ENCODE measurements around the gene CPT2.
A peak's percentile ranks its signal among the peaks of the same experiment; 100 is the strongest.

CPT2 gene

DNA sequence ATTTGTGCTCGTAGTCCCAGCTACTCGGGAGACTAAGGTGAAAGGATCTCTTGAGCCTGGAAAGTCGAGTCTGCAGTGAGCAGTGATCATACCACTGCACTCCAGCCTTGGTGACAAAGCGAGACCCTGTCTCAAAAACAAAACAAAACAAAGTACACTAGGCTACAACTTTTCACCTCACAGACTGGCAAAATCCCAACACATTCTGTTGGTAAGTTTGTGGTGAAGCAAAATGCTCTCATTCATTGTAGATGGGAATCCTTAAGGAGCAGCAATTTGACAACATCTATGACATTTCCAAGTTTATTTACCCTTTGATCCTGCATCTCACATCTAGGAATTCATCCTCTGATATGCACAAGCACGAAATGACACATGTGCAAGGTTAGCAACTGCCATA is 34.0 kb upstream of the CPT2 start:
- H3K4me3 ChIP-seq (ENCODE audit: low read length in 2 of 2), result no peak overlapping the region
- no peaks in the 10 kb centered on the region for H3K4me1 ChIP-seq (ENCODE audit: control insufficient read depth in 2 of 2, insufficient read depth in 2 of 2, low read length in 2 of 2)
- no peaks in the 10 kb centered on the region for H3K36me3 ChIP-seq (ENCODE audit: control insufficient read depth in 2 of 2, insufficient read depth in 2 of 2, low read length in 2 of 2)
- H3K27ac ChIP-seq (ENCODE audit: low read depth in 2 of 2, low read length in 2 of 2), result no peak overlapping the region
- no peaks in the 10 kb centered on the region for H3K27me3 ChIP-seq (ENCODE audit: control insufficient read depth in 2 of 2, insufficient read depth in 2 of 2, low read length in 2 of 2)
- no peaks in the 10 kb centered on the region for H3K9me3 ChIP-seq (ENCODE audit: control insufficient read depth in 2 of 2, low read length in 2 of 2)
- no peak overlapping the region for H3K9ac ChIP-seq (ENCODE audit: low read depth in 1 of 2, low read length in 2 of 2)

DNA sequence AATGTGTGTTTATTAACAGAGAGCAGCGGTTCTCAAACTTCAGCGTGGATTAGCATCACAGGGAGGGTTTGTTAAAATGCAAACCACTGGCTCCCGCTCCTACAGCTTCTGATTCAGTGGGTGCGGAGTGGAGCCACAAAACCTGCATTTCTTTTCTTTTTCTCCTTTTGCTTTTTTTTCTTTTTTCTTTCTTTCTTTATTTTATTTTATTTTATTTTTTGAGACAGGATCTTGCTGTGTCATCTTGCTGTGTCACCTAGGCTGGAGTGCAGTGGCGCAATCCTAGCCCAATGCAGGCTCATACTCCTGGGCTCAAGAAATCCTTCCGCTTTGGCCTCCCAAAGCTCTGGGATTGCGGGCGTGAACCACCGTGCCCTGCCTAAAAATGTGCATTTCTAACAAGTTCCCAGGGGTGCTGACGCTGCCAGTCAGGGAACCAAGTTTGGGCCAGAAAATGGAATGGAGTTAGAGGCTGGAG is 33.3 kb upstream of the CPT2 start:
- H3K4me3 ChIP-seq (ENCODE audit: low read length in 2 of 2), result no peak overlapping the region
- H3K4me1 ChIP-seq (ENCODE audit: control insufficient read depth in 2 of 2, insufficient read depth in 2 of 2, low read length in 2 of 2), result no peaks in the 10 kb centered on the region
- H3K27ac ChIP-seq (ENCODE audit: low read depth in 2 of 2, low read length in 2 of 2), result no peak overlapping the region
- no peaks in the 10 kb centered on the region for H3K9me3 ChIP-seq (ENCODE audit: control insufficient read depth in 2 of 2, low read length in 2 of 2)
- no peaks in the 10 kb centered on the region for H3K36me3 ChIP-seq (ENCODE audit: control insufficient read depth in 2 of 2, insufficient read depth in 2 of 2, low read length in 2 of 2)
- H3K9ac ChIP-seq (ENCODE audit: low read depth in 1 of 2, low read length in 2 of 2), result no peak overlapping the region
- no peaks in the 10 kb centered on the region for H3K27me3 ChIP-seq (ENCODE audit: control insufficient read depth in 2 of 2, insufficient read depth in 2 of 2, low read length in 2 of 2)

DNA sequence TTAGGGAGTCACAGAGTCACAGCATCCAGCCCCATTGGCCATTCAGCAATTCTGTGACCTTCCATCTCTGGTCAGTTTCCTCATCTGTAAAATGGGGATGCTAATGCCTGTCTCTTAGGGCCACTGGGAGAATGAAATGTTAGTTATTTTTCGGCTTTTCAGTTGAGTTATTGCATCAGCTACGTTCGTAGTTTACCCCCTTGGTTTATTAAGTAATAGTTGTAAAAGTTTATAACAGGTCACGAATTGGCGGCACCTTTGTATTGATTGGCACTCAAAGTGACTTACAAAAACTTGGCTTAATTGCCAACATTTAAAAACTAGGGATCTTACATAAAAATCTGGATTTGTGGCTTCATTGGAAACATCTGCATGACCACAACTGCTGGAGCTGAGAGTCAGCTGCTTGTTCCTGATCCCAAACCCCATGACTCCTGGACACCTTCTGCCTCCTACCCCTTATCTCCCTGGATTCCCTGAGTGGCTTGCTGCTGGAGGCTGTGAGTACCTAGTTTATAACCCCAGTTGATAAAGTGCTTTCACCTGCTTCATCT is 31.1 kb upstream of the CPT2 start:
- no peaks in the 10 kb centered on the region for H3K27me3 ChIP-seq (ENCODE audit: control insufficient read depth in 2 of 2, insufficient read depth in 2 of 2, low read length in 2 of 2)
- no peaks in the 10 kb centered on the region for H3K9me3 ChIP-seq (ENCODE audit: control insufficient read depth in 2 of 2, low read length in 2 of 2)

GRCh38 chr1:53166366-53166765 is 30.3 kb upstream of the CPT2 start:
- H3K27me3 ChIP-seq (ENCODE audit: control insufficient read depth in 2 of 2, insufficient read depth in 2 of 2, low read length in 2 of 2), result no peaks in the 10 kb centered on the region
- H3K9me3 ChIP-seq (ENCODE audit: control insufficient read depth in 2 of 2, low read length in 2 of 2), result no peaks in the 10 kb centered on the region
- H3K27ac ChIP-seq (ENCODE audit: low read depth in 2 of 2, low read length in 2 of 2), result no peak overlapping the region
- no peak overlapping the region for H3K4me3 ChIP-seq (ENCODE audit: low read length in 2 of 2)
- no peaks in the 10 kb centered on the region for H3K36me3 ChIP-seq (ENCODE audit: control insufficient read depth in 2 of 2, insufficient read depth in 2 of 2, low read length in 2 of 2)
- H3K4me1 ChIP-seq (ENCODE audit: control insufficient read depth in 2 of 2, insufficient read depth in 2 of 2, low read length in 2 of 2), result no peaks in the 10 kb centered on the region
- H3K9ac ChIP-seq (ENCODE audit: low read depth in 1 of 2, low read length in 2 of 2), result no peak overlapping the region

More for the DNA sequence above, 31.1 kb upstream of the CPT2 start:
- Histone ChIP-seq H3K27ac (ENCODE audit: low read depth in 2 of 2, low read length in 2 of 2) (no peak overlapping the region), H3K4me1 (ENCODE audit: control insufficient read depth in 2 of 2, insufficient read depth in 2 of 2, low read length in 2 of 2) (no peaks in the 10 kb centered on the region), H3K4me3 (ENCODE audit: low read length in 2 of 2) (no peak overlapping the region), H3K36me3 (ENCODE audit: control insufficient read depth in 2 of 2, insufficient read depth in 2 of 2, low read length in 2 of 2) (no peaks in the 10 kb centered on the region), H3K9ac (ENCODE audit: low read depth in 1 of 2, low read length in 2 of 2) (no peak overlapping the region)

DNA sequence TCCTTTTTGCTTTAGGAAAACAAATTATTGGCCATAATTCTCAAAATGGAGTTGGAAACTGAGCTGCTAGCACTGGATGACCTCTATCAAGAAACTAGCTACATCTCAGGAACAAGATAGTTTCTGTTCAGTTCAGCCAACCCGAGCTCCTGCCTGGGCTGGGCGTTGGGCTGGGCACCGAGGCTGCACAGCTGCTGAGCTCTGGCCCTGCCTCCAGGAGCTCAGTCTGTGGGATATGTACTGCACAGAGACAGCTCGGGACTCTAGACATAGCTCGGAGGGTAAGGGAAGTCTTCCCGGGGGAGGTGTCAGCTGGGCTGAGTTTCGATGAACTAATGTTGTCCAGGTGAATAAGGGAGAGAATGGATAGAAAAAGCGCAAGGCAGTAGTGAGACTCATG is 29.7 kb upstream of the CPT2 start:
- no peak overlapping the region for H3K4me3 ChIP-seq (ENCODE audit: low read length in 2 of 2)
- no peaks in the 10 kb centered on the region for H3K36me3 ChIP-seq (ENCODE audit: control insufficient read depth in 2 of 2, insufficient read depth in 2 of 2, low read length in 2 of 2)
- H3K27me3 ChIP-seq (ENCODE audit: control insufficient read depth in 2 of 2, insufficient read depth in 2 of 2, low read length in 2 of 2), result no peaks in the 10 kb centered on the region
- no peak overlapping the region for H3K27ac ChIP-seq (ENCODE audit: low read depth in 2 of 2, low read length in 2 of 2)
- no peaks in the 10 kb centered on the region for H3K9me3 ChIP-seq (ENCODE audit: control insufficient read depth in 2 of 2, low read length in 2 of 2)
- no peak overlapping the region for H3K9ac ChIP-seq (ENCODE audit: low read depth in 1 of 2, low read length in 2 of 2)
- peaks cover 0 to under 1% of the 10 kb centered on the region in 2 donors for H3K4me1 ChIP-seq (ENCODE audit: control insufficient read depth in 2 of 2, insufficient read depth in 2 of 2, low read length in 2 of 2)

GRCh38 chr1:53172426-53173128 is 24.0 kb upstream of the CPT2 start:
- peak overlapping the region in 1 of 2 donors; percentile 61 for H3K27ac ChIP-seq (ENCODE audit: low read depth in 2 of 2, low read length in 2 of 2)
- peaks cover 14 to 24% of the 10 kb centered on the region in 2 donors for H3K4me1 ChIP-seq (ENCODE audit: control insufficient read depth in 2 of 2, insufficient read depth in 2 of 2, low read length in 2 of 2)
- H3K9ac ChIP-seq (ENCODE audit: low read depth in 1 of 2, low read length in 2 of 2), result no peak overlapping the region
- no peaks in the 10 kb centered on the region for H3K27me3 ChIP-seq (ENCODE audit: control insufficient read depth in 2 of 2, insufficient read depth in 2 of 2, low read length in 2 of 2)
- H3K4me3 ChIP-seq (ENCODE audit: low read length in 2 of 2), result no peak overlapping the region
- no peaks in the 10 kb centered on the region for H3K9me3 ChIP-seq (ENCODE audit: control insufficient read depth in 2 of 2, low read length in 2 of 2)
- H3K36me3 ChIP-seq (ENCODE audit: control insufficient read depth in 2 of 2, insufficient read depth in 2 of 2, low read length in 2 of 2), result no peaks in the 10 kb centered on the region

DNA sequence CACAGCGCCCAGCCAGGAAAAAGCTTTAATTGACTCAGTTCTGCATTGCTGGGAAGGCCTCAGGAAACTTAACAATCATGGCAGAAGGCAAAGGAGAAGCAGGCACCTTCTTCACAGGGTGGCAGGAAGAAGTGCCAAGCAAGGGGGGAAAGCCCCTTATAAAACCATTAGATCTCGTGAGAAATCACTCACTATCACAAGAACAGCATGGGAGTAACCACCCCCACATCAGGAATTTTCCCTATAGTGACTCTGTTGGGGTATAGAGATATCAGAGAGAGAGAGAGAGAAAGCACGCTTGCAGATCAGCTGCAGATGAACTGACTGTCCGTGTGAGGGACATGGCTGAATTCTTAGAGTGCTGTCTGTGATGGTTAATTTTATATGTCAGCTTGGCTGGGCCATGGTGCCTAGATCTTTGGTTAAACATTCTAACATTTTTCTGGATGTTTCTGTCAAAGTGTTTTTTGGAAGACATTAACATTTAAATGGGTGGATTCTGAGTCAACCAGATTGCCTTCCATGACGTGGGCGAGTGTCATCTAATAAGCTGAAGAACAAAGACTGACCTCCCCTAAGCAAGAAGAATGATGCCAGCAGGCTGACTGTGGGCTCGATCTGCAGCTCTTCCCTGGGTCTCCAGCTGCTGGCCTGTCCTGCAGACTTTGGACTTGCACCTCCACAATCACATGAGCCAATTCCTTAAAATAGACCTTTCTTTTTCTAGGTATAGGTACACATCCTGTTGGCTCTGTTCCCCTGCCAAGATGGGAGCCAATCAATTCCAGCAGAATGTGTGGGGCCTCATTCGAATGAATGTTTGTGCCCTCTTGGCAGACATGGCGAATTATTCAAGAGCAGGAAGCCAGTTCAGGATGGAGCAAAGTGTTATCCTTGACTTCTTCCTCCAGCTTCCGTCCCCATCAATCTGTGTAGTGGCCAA is 21.4 kb upstream of the CPT2 start:
- peaks cover 14 to 24% of the 10 kb centered on the region in 2 donors for H3K4me1 ChIP-seq (ENCODE audit: control insufficient read depth in 2 of 2, insufficient read depth in 2 of 2, low read length in 2 of 2)
- H3K9ac ChIP-seq (ENCODE audit: low read depth in 1 of 2, low read length in 2 of 2), result no peak overlapping the region
- H3K4me3 ChIP-seq (ENCODE audit: low read length in 2 of 2), result no peak overlapping the region
- no peaks in the 10 kb centered on the region for H3K27me3 ChIP-seq (ENCODE audit: control insufficient read depth in 2 of 2, insufficient read depth in 2 of 2, low read length in 2 of 2)
- H3K36me3 ChIP-seq (ENCODE audit: control insufficient read depth in 2 of 2, insufficient read depth in 2 of 2, low read length in 2 of 2), result no peaks in the 10 kb centered on the region
- H3K9me3 ChIP-seq (ENCODE audit: control insufficient read depth in 2 of 2, low read length in 2 of 2), result no peaks in the 10 kb centered on the region
- peak overlapping the region; percentile 19 to 27 for H3K27ac ChIP-seq (ENCODE audit: low read depth in 2 of 2, low read length in 2 of 2)

DNA sequence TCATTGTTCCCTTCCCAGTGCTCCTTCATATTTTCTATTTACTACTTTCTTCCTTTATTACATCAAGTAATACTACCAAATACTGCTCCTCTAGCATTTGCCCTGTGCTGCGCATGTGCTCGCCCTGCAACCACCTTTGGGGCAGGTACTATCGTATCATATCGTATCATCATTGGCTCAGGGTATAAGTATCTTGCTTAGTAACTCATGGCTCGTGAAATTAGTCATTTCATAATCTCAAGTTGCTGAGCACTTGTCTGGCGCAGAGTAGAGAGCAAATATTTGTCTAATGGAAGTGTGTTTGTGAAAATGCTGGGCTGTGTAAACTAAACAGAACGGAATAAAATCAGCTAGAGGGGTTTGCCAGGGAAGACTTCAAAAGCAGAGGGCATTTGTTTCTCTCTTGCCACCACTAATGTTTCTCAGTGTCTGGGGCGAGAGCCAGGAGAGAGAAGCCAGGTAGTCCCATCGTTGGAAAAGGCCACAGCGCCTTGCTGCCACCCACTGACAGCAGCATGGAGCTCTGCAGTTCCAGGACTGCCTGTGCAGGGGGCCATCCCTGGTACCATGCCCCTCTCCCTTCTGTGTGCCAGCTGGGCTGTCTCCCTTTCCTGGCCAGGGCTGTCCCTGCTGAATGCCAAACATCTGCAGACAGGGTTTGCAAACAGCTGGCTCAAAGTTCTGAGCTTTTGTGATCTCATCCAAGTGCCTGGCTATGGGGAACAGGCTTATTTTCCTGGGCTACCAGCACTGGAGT is 20.0 kb upstream of the CPT2 start:
- Histone ChIP-seq H3K9ac (ENCODE audit: low read depth in 1 of 2, low read length in 2 of 2) (no peak overlapping the region), H3K27me3 (ENCODE audit: control insufficient read depth in 2 of 2, insufficient read depth in 2 of 2, low read length in 2 of 2) (no peaks in the 10 kb centered on the region), H3K27ac (ENCODE audit: low read depth in 2 of 2, low read length in 2 of 2) (peak overlapping the region in 1 of 2 donors; percentile 10), H3K4me3 (ENCODE audit: low read length in 2 of 2) (no peak overlapping the region), H3K9me3 (ENCODE audit: control insufficient read depth in 2 of 2, low read length in 2 of 2) (no peaks in the 10 kb centered on the region), H3K36me3 (ENCODE audit: control insufficient read depth in 2 of 2, insufficient read depth in 2 of 2, low read length in 2 of 2) (no peaks in the 10 kb centered on the region), H3K4me1 (ENCODE audit: control insufficient read depth in 2 of 2, insufficient read depth in 2 of 2, low read length in 2 of 2) (peaks cover 14 to 24% of the 10 kb centered on the region in 2 donors)

DNA sequence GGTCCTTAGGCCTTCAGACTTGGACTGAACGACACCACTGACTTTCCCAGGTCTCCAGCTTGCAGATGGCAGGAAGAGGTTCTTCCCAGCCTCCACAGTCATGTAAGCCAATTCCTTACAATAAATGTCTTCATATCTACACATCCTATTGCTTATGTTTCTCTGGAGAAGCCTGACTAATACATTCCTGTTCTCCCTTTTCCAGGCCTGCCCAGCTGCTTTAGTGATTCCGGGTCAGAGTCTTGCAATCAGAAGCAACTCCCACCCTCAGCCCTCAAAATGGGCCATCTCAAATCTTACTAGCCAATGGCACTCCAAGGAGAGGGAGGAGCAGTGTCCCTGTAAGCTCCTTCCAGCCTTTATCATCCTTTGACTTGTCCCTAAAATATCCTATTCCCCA is 16.4 kb upstream of the CPT2 start:
- Histone ChIP-seq H3K4me3 (ENCODE audit: low read length in 2 of 2) (no peak overlapping the region), H3K36me3 (ENCODE audit: control insufficient read depth in 2 of 2, insufficient read depth in 2 of 2, low read length in 2 of 2) (no peaks in the 10 kb centered on the region), H3K9ac (ENCODE audit: low read depth in 1 of 2, low read length in 2 of 2) (no peak overlapping the region), H3K27me3 (ENCODE audit: control insufficient read depth in 2 of 2, insufficient read depth in 2 of 2, low read length in 2 of 2) (no peaks in the 10 kb centered on the region), H3K4me1 (ENCODE audit: control insufficient read depth in 2 of 2, insufficient read depth in 2 of 2, low read length in 2 of 2) (peaks cover 20 to 46% of the 10 kb centered on the region in 2 donors), H3K9me3 (ENCODE audit: control insufficient read depth in 2 of 2, low read length in 2 of 2) (no peaks in the 10 kb centered on the region), H3K27ac (ENCODE audit: low read depth in 2 of 2, low read length in 2 of 2) (no peak overlapping the region)

All from mucosa of rectum (tissue), 2 donors.